H1 (cell line): Measurements from ENCODE around the gene TSPAN9. TPM values are rescaled to one million over a fixed set of nuclear protein-coding genes. Genes with fewer than 3 reads are reported as not detected.
A peak's percentile ranks its signal among the peaks of the same experiment; 100 is the strongest.

Experiments used
- CTCF ChIA-PET: fragments of 300-600 bp; sonication (Branson Sonifier 250); formaldehyde crosslinking; loops from one replicate; lab custom pipeline; 2021; ENCODE audit not compliant: partially characterized antibody; lab: Charles Lee
- POLR2A ChIA-PET: fragments of 300-600 bp; sonication (Branson Sonifier 250); formaldehyde crosslinking; loops from one replicate; lab custom pipeline; 2021; ENCODE audit warnings: inconsistent platforms; ENCODE audit not compliant: partially characterized antibody; lab: Charles Lee
- DNase-seq, 2 experiments: peaks; one replicate each; pipeline versions ENCODE4 v3.0.0 to v3.0.0-alpha.2; 2010 to 2022; ENCODE audit warnings: low spot score in 2 of 2, low read depth in 1 of 2, mixed read lengths in 1 of 2
- FAIRE-seq: peaks from 2 replicates; lab custom pipeline; 2011; peaks lifted over from hg19 to GRCh38; lab: Jason Lieb, UNC
- H2AFZ ChIP-seq: 2 replicates; pipeline ENCODE4 v1.8.1; 2012; ENCODE audit warnings: low read length, inconsistent platforms
- H2AK5ac ChIP-seq: 2 replicates; pipeline ENCODE4 v1.6.1; 2013; ENCODE audit warnings: low read depth, low read length
- H2BK120ac ChIP-seq: replicated peaks from 2 replicates; pipeline ENCODE3; 2013; ENCODE audit warnings: low read depth, low read length, inconsistent platforms
- H2BK12ac ChIP-seq: 2 replicates; pipeline ENCODE4 v1.6.1; 2013; ENCODE audit warnings: low read depth, low read length
- H2BK15ac ChIP-seq: 2 replicates; pipeline ENCODE4 v1.6.1; 2013; ENCODE audit warnings: low read length
- H2BK20ac ChIP-seq: 2 replicates; pipeline ENCODE4 v1.6.1; 2013; ENCODE audit warnings: low read length
- H2BK5ac ChIP-seq: 2 replicates; pipeline ENCODE4 v1.6.1; 2013; ENCODE audit warnings: low read depth, low read length
- H3K14ac ChIP-seq: 2 replicates; pipeline ENCODE4 v1.6.1; 2013; ENCODE audit warnings: inconsistent platforms; ENCODE audit not compliant: insufficient read length
- H3K18ac ChIP-seq: 2 replicates; pipeline ENCODE4 v1.6.1; 2013; ENCODE audit warnings: low read length; ENCODE audit errors: extremely low read depth
- H3K23ac ChIP-seq: 2 replicates; pipeline ENCODE4 v1.6.1; 2013; ENCODE audit warnings: inconsistent platforms; ENCODE audit not compliant: insufficient read length
- H3K23me2 ChIP-seq: 2 replicates; pipeline ENCODE4 v1.6.1; 2013; ENCODE audit warnings: low read depth, low read length
- H3K27ac ChIP-seq: 2 replicates; pipeline ENCODE4 v1.6.1; 2011; ENCODE audit warnings: low read depth, low read length, inconsistent platforms
- H3K27me3 ChIP-seq, 4 experiments: replicated peaks in 1 of 4; 1 replicate in 1 of 4; 2 replicates in 3 of 4; pipeline versions ENCODE4 v1.6.1 to v1.8.1; 2011 to 2013; ENCODE audit warnings: low read length in 3 of 4, mild to moderate bottlenecking in 3 of 4, inconsistent platforms in 2 of 4, mixed read lengths in 2 of 4, moderate library complexity in 1 of 4; ENCODE audit not compliant: control insufficient read depth in 3 of 4, insufficient read depth in 3 of 4; ENCODE audit errors: extremely low read depth in 1 of 4
- H3K36me3 ChIP-seq, 4 experiments: 2 replicates each; pipeline versions ENCODE4 v1.6.1 to v1.8.1; 2011 to 2013; ENCODE audit warnings: mild to moderate bottlenecking in 4 of 4, low read length in 3 of 4, moderate library complexity in 2 of 4, control low read depth in 1 of 4, inconsistent platforms in 1 of 4; ENCODE audit not compliant: insufficient read depth in 4 of 4, control insufficient read depth in 2 of 4
- H3K4ac ChIP-seq: replicated peaks from 2 replicates; pipeline ENCODE3; 2013; ENCODE audit warnings: low read length, low read depth, mixed read lengths, inconsistent platforms; ENCODE audit not compliant: insufficient read length
- H3K4me1 ChIP-seq, 4 experiments: replicated peaks in 1 of 4; 1 replicate in 1 of 4; 2 replicates in 3 of 4; pipeline versions ENCODE4 v1.6.1 to v1.8.1; 2011 to 2013; ENCODE audit warnings: low read length in 3 of 4, inconsistent platforms in 2 of 4, mixed read lengths in 1 of 4; ENCODE audit not compliant: insufficient read depth in 4 of 4, control insufficient read depth in 3 of 4
- H3K4me2 ChIP-seq, 2 experiments: 2 replicates each; pipeline versions ENCODE4 v1.6.1 to v1.8.1; 2011 to 2013; ENCODE audit warnings: low read depth in 2 of 2, low read length in 2 of 2, control low read depth in 1 of 2, inconsistent platforms in 1 of 2, mild to moderate bottlenecking in 1 of 2; ENCODE audit not compliant: insufficient read depth in 1 of 2
- H3K4me3 ChIP-seq, 4 experiments: fragments of 200-600, 300-600 bp in 1 of 4; sonication (generic), shearing (Covaris generic), sonication (Bioruptor Twin) in 1 of 4; 2 replicates each; pipeline versions ENCODE4 v1.5.1 to v1.8.1; 2011 to 2016; ENCODE audit warnings: low read length in 4 of 4, low read depth in 3 of 4, control low read depth in 2 of 4, inconsistent platforms in 2 of 4, mild to moderate bottlenecking in 2 of 4, mixed read lengths in 1 of 4, moderate library complexity in 1 of 4; ENCODE audit not compliant: insufficient read depth in 2 of 4; ENCODE audit errors: extremely low read depth in 1 of 4
- H3K56ac ChIP-seq: replicated peaks from 2 replicates; pipeline ENCODE3; 2013; ENCODE audit warnings: low read depth, mild to moderate bottlenecking, mixed read lengths, low read length, inconsistent platforms; ENCODE audit not compliant: insufficient read length
- H3K79me1 ChIP-seq: 2 replicates; pipeline ENCODE4 v1.6.1; 2013; ENCODE audit warnings: low read depth, low read length, control low read depth
- H3K79me2 ChIP-seq, 2 experiments: 2 replicates each; pipeline versions ENCODE4 v1.6.1 to v1.8.1; 2012 to 2013; ENCODE audit warnings: low read length in 2 of 2, mild to moderate bottlenecking in 2 of 2, inconsistent platforms in 1 of 2; ENCODE audit not compliant: insufficient read depth in 2 of 2, control insufficient read depth in 1 of 2
- H3K9ac ChIP-seq, 4 experiments: replicated peaks in 1 of 4; 1 replicate in 1 of 4; 2 replicates in 3 of 4; pipeline versions ENCODE4 v1.6.1 to v1.8.1; 2011 to 2013; ENCODE audit warnings: low read depth in 3 of 4, low read length in 3 of 4, control low read depth in 2 of 4, mild to moderate bottlenecking in 2 of 4, moderate library complexity in 2 of 4, inconsistent platforms in 1 of 4; ENCODE audit errors: extremely low read depth in 1 of 4
- H3K9me3 ChIP-seq, 2 experiments: 2 replicates each; pipeline versions ENCODE4 v1.6.1 to v1.8.1; 2012 to 2013; ENCODE audit warnings: mild to moderate bottlenecking in 2 of 2, moderate library complexity in 2 of 2, control low read depth in 1 of 2, inconsistent platforms in 1 of 2, low read depth in 1 of 2, low read length in 1 of 2, mixed read lengths in 1 of 2; ENCODE audit not compliant: insufficient read depth in 2 of 2
- H4K20me1 ChIP-seq, 2 experiments: replicated peaks in 1 of 2; 2 replicates each; pipeline versions ENCODE3 to v1.8.1; 2011 to 2013; ENCODE audit warnings: inconsistent platforms in 2 of 2, low read length in 2 of 2, mild to moderate bottlenecking in 1 of 2; ENCODE audit not compliant: insufficient read depth in 2 of 2, control insufficient read depth in 1 of 2
- H4K5ac ChIP-seq: 2 replicates; pipeline ENCODE4 v1.6.1; 2013; ENCODE audit warnings: low read length, low read depth, mixed read lengths, inconsistent platforms; ENCODE audit not compliant: insufficient read length
- H4K8ac ChIP-seq: 2 replicates; pipeline ENCODE4 v1.8.0; 2013; ENCODE audit warnings: mild to moderate bottlenecking, moderate library complexity, low read length, inconsistent platforms; ENCODE audit not compliant: insufficient read depth; ENCODE audit errors: extremely low read depth
- H4K91ac ChIP-seq: replicated peaks from 2 replicates; pipeline ENCODE3; 2013; ENCODE audit warnings: low read length, mixed read lengths, inconsistent platforms; ENCODE audit not compliant: insufficient read length
- POLR2AphosphoS5 ChIP-seq: IDR thresholded peaks from 2 replicates; pipeline ENCODE4 v1.6.1; 2011; ENCODE audit warnings: low read depth, low read length
- POU5F1 ChIP-seq: IDR thresholded peaks from 2 replicates; pipeline ENCODE4 v1.6.1; 2011; ENCODE audit warnings: low read depth, mild to moderate bottlenecking, low read length, moderate library complexity
- SIN3A ChIP-seq, 2 experiments: IDR thresholded peaks in 1 of 2; conservative IDR thresholded peaks in 1 of 2; 2 replicates each; pipeline ENCODE4 v1.6.1; 2011 to 2012; ENCODE audit warnings: low read length in 2 of 2, improper control_type of control experiment in 1 of 2, low read depth in 1 of 2, mild to moderate bottlenecking in 1 of 2
- TAF1 ChIP-seq: IDR thresholded peaks from 2 replicates; pipeline ENCODE4 v1.6.1; 2011; ENCODE audit warnings: mild to moderate bottlenecking, low read depth, low read length
- TEAD4 ChIP-seq: IDR thresholded peaks from 2 replicates; pipeline ENCODE4 v1.6.1; 2012; ENCODE audit warnings: low read depth, low read length, inconsistent platforms, mixed read lengths
- WGBS, 2 experiments: shearing (Covaris generic) in 1 of 2; methylation state at CpG; one replicate each; pipeline versions ENCODE4 v1.1.6 to v1.1.7; 2013 to 2015; ENCODE audit warnings: low lambda C conversion rate in 2 of 2, mixed read lengths in 2 of 2, inconsistent platforms in 1 of 2, low coverage in 1 of 2, missing lambda C conversion rate in 1 of 2; ENCODE audit not compliant: insufficient replicate concordance in 2 of 2, insufficient coverage in 1 of 2, insufficient read length in 1 of 2; ENCODE audit errors: extremely low coverage in 1 of 2, missing lambda C conversion rate in 1 of 2; 5-methylcytosine and 5-hydroxymethylcytosine counted together
- polyA plus RNA-seq, 7 experiments: library from polyadenylated mRNA; depleted of rRNA in 3 of 7; stranded (reverse) in 5 of 7; unstranded in 2 of 7; fragments of >200 nt in 5 of 7; fragments of 200-250 nt in 2 of 7; gene quantifications; 1 replicate in 5 of 7; 2 replicates in 1 of 7; 4 replicates in 1 of 7; pipeline versions ENCODE4 v1.2.1 to v1.2.3, GENCODE V29; 2011 to 2013; ENCODE audit warnings: missing spikeins in 2 of 7, mixed read lengths in 2 of 7
- total RNA-seq: library from RNA; stranded (reverse); fragmentation: NEBNext Ultra II Directional; extraction: Animal tissue kit (Norgen Biotek cat#: 25700); gene quantifications from 2 replicates; pipeline ENCODE4 v1.2.1, GENCODE V29; 2021

TSPAN9 gene
- total and polyA plus RNA-seq, 2 of the 8 experiments (the other 6 are each of a cell fraction or from before 2014, with no cell fraction given): 11.5 to 29.1 TPM

DNA sequence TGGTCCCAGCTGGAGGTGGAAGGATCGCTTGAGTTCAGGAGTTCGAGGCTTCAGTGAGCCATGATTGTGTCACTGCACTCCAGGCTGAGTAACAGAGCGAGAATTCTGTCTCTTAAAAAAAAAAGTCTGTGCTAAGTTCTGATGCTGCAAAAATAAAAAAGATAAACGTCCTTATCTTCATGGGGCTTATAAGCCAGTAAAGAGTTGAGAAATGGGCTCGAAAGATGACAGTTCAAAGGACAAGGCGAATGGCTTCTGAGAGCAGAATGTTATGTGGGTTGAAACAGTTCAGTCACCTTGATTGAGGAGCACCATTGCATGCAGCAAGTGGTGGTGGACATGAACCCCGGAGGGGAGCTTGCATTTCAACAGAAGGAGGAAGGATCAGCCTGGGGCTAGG is 4.7 kb downstream of the TSPAN9 start:
- Histone ChIP-seq H3K9ac (no peak overlapping the region), H3K9me3 (no peaks in the 10 kb centered on the region), H3K27ac (no peak overlapping the region), H3K4me2 (no peak overlapping the region), H4K91ac (no peak overlapping the region), H3K23ac (no peak overlapping the region), H2BK120ac (no peak overlapping the region), H2BK5ac (no peak overlapping the region), H3K27me3 (peaks cover 0 to 13% (median 4%) of the 10 kb centered on the region in 4 experiments; a peak in 3 of 7 replicates), H2AFZ (no peak overlapping the region), H3K56ac (no peak overlapping the region), H3K14ac (no peak overlapping the region), H2BK15ac (no peak overlapping the region), H4K20me1 (no peaks in the 10 kb centered on the region), H3K23me2 (peaks cover under 1% of the 10 kb centered on the region; the same call in 1 of the 2 replicates), H3K4ac (no peak overlapping the region), H3K36me3 (no peaks in the 10 kb centered on the region), H3K18ac (no peak overlapping the region), H2AK5ac (peak overlapping the region; percentile 45; the same call in 1 of the 2 replicates), H3K79me2 (no peaks in the 10 kb centered on the region), H4K8ac (no peak overlapping the region), H3K4me3 (no peak overlapping the region), H3K4me1 (peaks cover 8 to 28% (median 18%) of the 10 kb centered on the region in 4 experiments), H4K5ac (no peak overlapping the region), H2BK12ac (no peak overlapping the region), H2BK20ac (no peak overlapping the region), H3K79me1 (0 out of 2 replicates have a peak, but pooled peaks cover 3% of the 10 kb centered on the region)
- no peak for DNase-seq
- 80% methylated on average over 7 of the region's 7 CpGs; no CpG with 5 or more reads in 1 of the 2 experiments for WGBS, 2 experiments
- CTCF ChIA-PET: interaction anchor here (1.0 to 1.6 kb wide), 3 partner anchors 9 to 51 kb away, joined by 3 to 6 read pairs (median 3); no protein-coding TSS in a partner anchor
- no peak for FAIRE-seq
- POLR2A ChIA-PET: no interaction called here
- no peak for TF ChIP-seq TEAD4
- TF ChIP-seq POU5F1: no peak
- no peak for TF ChIP-seq SIN3A (conservative IDR thresholded peaks at IDR 0.05 in 1 of 2, IDR thresholded peaks at IDR 0.05 in 1 of 2; ENCODE audit: low read depth in 1 of 2, low read length in 2 of 2)
- no peak for TF ChIP-seq TAF1
- TF ChIP-seq POLR2AphosphoS5: no peak
